ENCODE data around the gene OLA1.

The OLA1 gene

DNA sequence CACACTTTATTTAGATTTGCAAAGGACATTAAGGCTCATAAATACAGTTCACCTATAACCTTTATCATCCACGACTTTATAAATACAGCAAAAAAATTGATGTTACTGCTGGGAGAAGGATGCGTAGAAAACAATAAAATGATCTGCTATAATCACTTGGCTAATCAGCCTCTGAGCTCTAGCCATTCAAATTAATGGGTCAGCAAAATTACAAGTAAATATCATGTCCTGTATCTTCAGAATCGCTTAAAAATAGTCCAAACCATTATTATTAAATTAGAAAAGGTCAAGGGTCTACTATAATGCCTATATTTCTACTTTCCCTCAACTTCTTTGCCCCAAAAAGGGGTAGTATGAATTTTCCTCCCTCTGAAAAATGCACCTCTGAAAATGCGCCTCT lies 40.3 kb downstream of the OLA1 start:
- TF ChIP-seq, protein P1, sequence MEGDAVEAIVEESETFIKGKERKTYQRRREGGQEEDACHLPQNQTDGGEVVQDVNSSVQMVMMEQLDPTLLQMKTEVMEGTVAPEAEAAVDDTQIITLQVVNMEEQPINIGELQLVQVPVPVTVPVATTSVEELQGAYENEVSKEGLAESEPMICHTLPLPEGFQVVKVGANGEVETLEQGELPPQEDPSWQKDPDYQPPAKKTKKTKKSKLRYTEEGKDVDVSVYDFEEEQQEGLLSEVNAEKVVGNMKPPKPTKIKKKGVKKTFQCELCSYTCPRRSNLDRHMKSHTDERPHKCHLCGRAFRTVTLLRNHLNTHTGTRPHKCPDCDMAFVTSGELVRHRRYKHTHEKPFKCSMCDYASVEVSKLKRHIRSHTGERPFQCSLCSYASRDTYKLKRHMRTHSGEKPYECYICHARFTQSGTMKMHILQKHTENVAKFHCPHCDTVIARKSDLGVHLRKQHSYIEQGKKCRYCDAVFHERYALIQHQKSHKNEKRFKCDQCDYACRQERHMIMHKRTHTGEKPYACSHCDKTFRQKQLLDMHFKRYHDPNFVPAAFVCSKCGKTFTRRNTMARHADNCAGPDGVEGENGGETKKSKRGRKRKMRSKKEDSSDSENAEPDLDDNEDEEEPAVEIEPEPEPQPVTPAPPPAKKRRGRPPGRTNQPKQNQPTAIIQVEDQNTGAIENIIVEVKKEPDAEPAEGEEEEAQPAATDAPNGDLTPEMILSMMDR (conservative IDR thresholded peaks at IDR 0.05; ENCODE audit: low read depth) = no peak
- no peak for DNase-seq (ENCODE audit: low spot score)
- ChIA-PET CTCF (interaction anchor here (0.8 kb wide), 1 partner anchor 10 kb away, joined by 5 read pairs; no protein-coding TSS in a partner anchor), POLR2A (ENCODE audit: low non-redundant PET) (no interaction called here)
- H3K27ac ChIP-seq = no peak overlapping the region

DNA sequence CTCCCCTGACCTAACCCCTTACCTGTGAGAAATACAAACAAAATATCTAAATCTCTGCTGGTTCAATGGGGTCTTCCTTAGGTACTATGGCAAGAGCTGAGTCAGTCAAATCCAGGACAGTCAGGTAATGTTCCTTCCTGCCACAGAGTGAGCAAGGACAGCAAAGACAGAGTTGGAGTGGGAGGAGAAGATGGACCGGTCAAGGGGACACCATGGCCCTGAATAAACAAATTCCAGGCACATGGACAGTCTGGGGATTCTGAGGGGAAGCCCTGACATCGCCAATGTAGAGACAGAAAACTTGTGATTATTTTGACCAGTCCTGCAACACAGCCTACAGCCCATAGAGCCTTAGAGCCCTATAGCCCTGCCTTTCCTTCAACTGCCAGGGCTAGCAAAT lies 42.8 kb downstream of the OLA1 start:
- no peak overlapping the region for H3K27ac ChIP-seq
- no peak for DNase-seq (ENCODE audit: low spot score)
- TF ChIP-seq, protein P1 (conservative IDR thresholded peaks at IDR 0.05; ENCODE audit: low read depth) = no peak
- CTCF ChIA-PET = interaction anchor here (0.7 kb wide), 1 partner anchor 122 kb away, joined by 3 read pairs; no protein-coding TSS in a partner anchor
- POLR2A ChIA-PET (ENCODE audit: low non-redundant PET) = no interaction called here

DNA sequence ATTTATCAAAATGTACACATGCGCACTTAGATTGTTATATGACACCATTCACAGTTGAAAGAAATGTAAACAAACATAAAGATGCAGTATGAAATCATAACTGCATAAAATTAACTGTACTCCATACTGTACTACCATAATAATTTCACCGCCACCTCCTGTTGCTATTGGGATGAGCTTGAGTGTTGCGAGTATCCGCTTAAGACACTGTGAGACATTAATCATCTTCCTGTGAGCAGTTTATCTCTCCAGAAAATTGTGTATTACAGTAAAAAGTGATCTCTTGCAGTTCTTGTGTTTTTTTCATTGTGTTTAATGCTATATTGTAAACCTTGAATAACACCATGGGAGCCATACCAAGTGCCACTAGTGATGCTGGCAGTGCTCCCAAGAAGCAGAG lies 46.1 kb downstream of the OLA1 start:
- no peak for DNase-seq (ENCODE audit: low spot score)
- no peak overlapping the region for H3K27ac ChIP-seq
- POLR2A ChIA-PET (ENCODE audit: low non-redundant PET) = no interaction called here
- TF ChIP-seq, protein P1 (conservative IDR thresholded peaks at IDR 0.05; ENCODE audit: low read depth) = no peak
- CTCF ChIA-PET = no interaction called here

DNA sequence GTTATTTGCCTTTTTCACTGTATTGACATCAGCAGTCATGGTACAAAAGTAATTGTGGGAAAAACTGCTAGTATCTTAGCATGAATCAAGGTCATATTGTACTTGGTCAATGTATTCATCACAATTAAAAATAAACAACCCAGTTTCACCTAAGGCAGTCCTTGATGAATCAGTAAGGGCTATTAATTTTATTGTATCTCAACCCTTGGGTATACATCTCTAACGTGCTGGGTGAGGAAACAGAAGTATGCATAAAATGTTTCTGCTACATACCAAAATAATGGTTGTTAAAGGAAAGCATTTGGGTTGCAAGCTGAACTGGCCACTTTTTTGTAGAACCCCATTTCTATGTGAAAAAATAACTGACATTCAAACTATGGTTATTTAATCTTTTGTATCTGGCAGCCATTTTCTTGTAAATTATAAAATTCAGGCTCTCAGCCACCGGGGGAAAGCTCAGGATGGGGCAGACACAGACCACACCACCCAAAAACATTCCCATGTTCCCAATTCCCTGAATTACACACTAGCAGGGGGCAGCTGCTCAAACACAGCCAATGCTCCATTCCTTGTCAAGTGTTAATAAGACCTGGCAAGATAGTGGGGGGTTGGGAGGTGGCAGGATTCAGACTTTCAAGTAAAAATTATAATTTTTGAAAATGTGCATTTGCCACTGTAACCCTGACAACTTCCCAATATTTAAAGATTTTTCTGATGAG lies 49.3 kb downstream of the OLA1 start:
- ChIA-PET POLR2A (ENCODE audit: low non-redundant PET) (no interaction called here), CTCF (no interaction called here)
- DNase-seq (ENCODE audit: low spot score) = no peak
- TF ChIP-seq, protein P1 (conservative IDR thresholded peaks at IDR 0.05; ENCODE audit: low read depth) = no peak
- H3K27ac ChIP-seq = no peak overlapping the region

DNA sequence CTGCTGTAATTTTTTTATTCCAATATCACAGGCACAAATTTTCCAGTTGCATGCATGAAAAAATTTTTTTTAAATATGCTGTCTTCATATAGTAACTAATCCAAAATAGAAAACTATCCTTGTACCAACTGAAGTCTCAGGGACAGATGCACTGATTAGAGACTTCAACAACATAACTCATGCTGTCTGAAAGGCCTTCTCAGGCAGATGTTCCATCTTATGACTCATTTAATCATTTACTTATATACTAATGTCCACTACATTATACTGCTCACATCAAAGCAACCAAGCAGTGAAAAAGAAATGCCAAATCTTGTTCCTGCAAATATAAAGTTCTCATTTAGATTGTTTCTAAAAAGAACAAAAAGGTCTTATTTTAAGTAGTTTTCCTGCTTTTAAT lies 53.1 kb downstream of the OLA1 start:
- no peak overlapping the region for H3K27ac ChIP-seq
- TF ChIP-seq, protein P1 (conservative IDR thresholded peaks at IDR 0.05; ENCODE audit: low read depth) = no peak
- POLR2A ChIA-PET (ENCODE audit: low non-redundant PET) = no interaction called here
- no peak for DNase-seq (ENCODE audit: low spot score)
- CTCF ChIA-PET = no interaction called here

DNA sequence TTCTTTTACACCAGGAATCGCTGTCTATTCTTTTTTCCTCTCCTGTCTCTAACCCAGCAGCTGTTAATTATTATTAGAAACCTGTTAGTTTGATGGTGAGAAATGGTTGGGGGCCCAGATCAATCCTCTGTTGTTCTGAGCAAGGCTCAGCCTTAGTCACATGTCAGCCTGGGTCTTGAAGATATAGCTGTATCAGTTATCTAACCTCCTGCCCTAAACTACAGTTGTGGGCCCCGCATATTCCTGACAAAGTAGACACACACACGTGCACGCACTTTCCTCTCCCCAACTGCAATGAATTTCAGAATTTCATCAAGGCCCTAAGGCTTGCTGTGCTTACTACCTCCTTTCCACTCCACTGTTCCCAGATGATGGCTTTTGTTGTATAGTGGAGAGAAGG lies 54.6 kb downstream of the OLA1 start:
- H3K27ac ChIP-seq = no peak overlapping the region
- ChIA-PET CTCF (no interaction called here), POLR2A (ENCODE audit: low non-redundant PET) (no interaction called here)
- TF ChIP-seq, protein P1 (conservative IDR thresholded peaks at IDR 0.05; ENCODE audit: low read depth) = no peak
- no peak for DNase-seq (ENCODE audit: low spot score)

Measured in RWPE1 (cell line).